PC-3 (cell line): Measurements from ENCODE around the gene ZFP14. TPM values are rescaled to one million over a fixed set of nuclear protein-coding genes. Genes with fewer than 3 reads are reported as not detected.

Experiments
- ATAC-seq: fragments of 200-7000 bp; cut with Tn5 transposase; 2 replicates; pipeline ENCODE4 v1.9.1; 2020; ENCODE audit warnings: mild to moderate bottlenecking, moderate library complexity
- BruUV-seq: library from RNA; stranded (reverse); fragments of 400-500 nt; replicated peaks from 2 replicates; lab custom pipeline; 2021; lab: Mats Ljungman, UMichigan
- CTCF ChIA-PET: fragments of 300-600 bp; sonication (Branson Sonifier 250); formaldehyde crosslinking; loops from one replicate; lab custom pipeline; 2022; ENCODE audit warnings: antibody characterized with exemption; lab: Charles Lee
- POLR2A ChIA-PET: fragments of 300-600 bp; sonication (Branson Sonifier 250); formaldehyde crosslinking; loops from one replicate; lab custom pipeline; 2022; ENCODE audit warnings: antibody characterized with exemption; ENCODE audit not compliant: unreplicated experiment; lab: Charles Lee
- DNase-seq: peaks from one replicate; pipeline ENCODE4 v3.0.0-alpha.2; 2015
- H2AFZ ChIP-seq: fragments of 300-600 bp; sonication (generic); 2 replicates; pipeline ENCODE4 v1.6.0; 2016; ENCODE audit warnings: antibody characterized with exemption, low read length
- H3F3A ChIP-seq: fragments of 300-600 bp; sonication (generic); one replicate; pipeline ENCODE4 v1.6.0; 2017; ENCODE audit warnings: antibody characterized with exemption, low read length, control low read depth, mild to moderate bottlenecking; ENCODE audit not compliant: unreplicated experiment
- H3K27ac ChIP-seq: fragments of 300-600 bp; sonication (generic); 2 replicates; pipeline ENCODE4 v1.5.1; 2016; ENCODE audit warnings: mild to moderate bottlenecking, low read length
- H3K27me3 ChIP-seq: fragments of 300-600 bp; sonication (generic); 2 replicates; pipeline ENCODE4 v1.6.1; 2016; ENCODE audit warnings: low read length, mixed read lengths
- H3K36me3 ChIP-seq: fragments of 300-600 bp; sonication (generic); 2 replicates; pipeline ENCODE4 v1.6.1; 2016; ENCODE audit warnings: low read depth, mixed run types, low read length, mixed read lengths
- H3K4me1 ChIP-seq: fragments of 300-600 bp; sonication (generic); 2 replicates; pipeline ENCODE4 v1.5.1; 2016; ENCODE audit warnings: low read length; ENCODE audit not compliant: insufficient read depth
- H3K4me2 ChIP-seq: fragments of 300-600 bp; sonication (generic); 2 replicates; pipeline ENCODE4 v1.6.0; 2016; ENCODE audit warnings: low read length
- H3K4me3 ChIP-seq: fragments of 300-600 bp; sonication (generic); 2 replicates; pipeline ENCODE4 v1.5.1; 2016; ENCODE audit warnings: mild to moderate bottlenecking, low read length, mixed read lengths
- H3K79me2 ChIP-seq: fragments of 300-600 bp; sonication (generic); 2 replicates; pipeline ENCODE4 v1.6.1; 2017; ENCODE audit warnings: low read length, mixed read lengths
- H3K9ac ChIP-seq: fragments of 300-600 bp; sonication (generic); 2 replicates; pipeline ENCODE4 v1.6.0; 2016; ENCODE audit warnings: mild to moderate bottlenecking, low read length
- H3K9me2 ChIP-seq: fragments of 300-600 bp; sonication (generic); replicated peaks from 2 replicates; pipeline ENCODE4 v1.6.1; 2016; ENCODE audit warnings: mixed run types, low read length, mixed read lengths
- H3K9me3 ChIP-seq: fragments of 300-600 bp; sonication (generic); 2 replicates; pipeline ENCODE4 v1.6.1; 2016; ENCODE audit warnings: low read length, mixed read lengths
- H4K20me1 ChIP-seq: fragments of 300-600 bp; sonication (generic); 2 replicates; pipeline ENCODE4 v1.6.1; 2016; ENCODE audit warnings: low read length, mixed read lengths
- EZH2 ChIP-seq: fragments of 300-600 bp; sonication (generic); IDR thresholded peaks from one replicate; pipeline ENCODE4 v1.6.1; 2017; ENCODE audit warnings: antibody characterized with exemption, mild to moderate bottlenecking, low read length; ENCODE audit not compliant: unreplicated experiment
- EZH2phosphoT487 ChIP-seq: fragments of 300-600 bp; sonication (generic); IDR thresholded peaks from 2 replicates; pipeline ENCODE4 v1.6.1; 2018; ENCODE audit warnings: mild to moderate bottlenecking, antibody characterized with exemption, low read length, borderline replicate concordance
- intact Hi-C: fragments of 100-400 bp; cut with micrococcal nuclease; formaldehyde crosslinking; loops from 2 replicates; pipeline ENCODE4 v1.9.0; 2023
- total RNA-seq: library from RNA; depleted of rRNA; stranded (reverse); fragments of >200 nt; gene quantifications from 2 replicates; pipeline ENCODE4 v1.2.3, GENCODE V29; 2014
- TF ChIP-seq, protein P1 (sequence below): fragments of 300-600 bp; sonication (generic); conservative IDR thresholded peaks from 2 replicates; pipeline ENCODE4 v1.5.1; 2017; ENCODE audit warnings: antibody characterized with exemption, low read depth, mild to moderate bottlenecking, low read length

The ZFP14 gene
- total RNA-seq, 1 experiment from 2014 or later: 0.73 TPM

DNA sequence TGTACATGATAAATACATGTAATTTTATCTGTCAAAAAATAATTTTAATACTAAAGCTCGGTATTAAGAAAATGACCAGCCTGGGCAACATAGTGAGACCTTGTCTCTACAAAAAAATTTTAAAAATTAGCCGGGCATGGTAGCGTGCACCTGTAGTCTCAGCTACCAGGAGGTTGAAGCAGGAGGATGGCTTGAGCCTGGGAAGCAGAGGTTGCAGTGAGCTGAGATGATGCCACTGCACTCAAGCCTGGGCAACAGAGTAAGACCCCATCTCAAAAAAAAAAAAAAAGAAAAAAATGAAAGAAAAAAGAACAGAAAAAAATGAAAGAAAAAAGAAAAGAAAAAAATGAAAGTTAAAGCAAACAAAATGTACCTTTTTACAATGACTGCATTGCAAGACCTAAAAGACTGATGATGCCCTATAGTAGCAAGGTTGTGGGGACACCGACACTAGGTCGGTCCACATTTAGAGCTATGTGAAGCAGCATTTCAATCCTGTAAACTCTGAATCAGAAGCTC is 5.3 kb downstream of the ZFP14 start:
- H3K9me2 ChIP-seq: no peaks in the 10 kb centered on the region
- H3K4me2 ChIP-seq: no peak overlapping the region
- no peaks in the 10 kb centered on the region for H3K9me3 ChIP-seq
- H3F3A ChIP-seq: no peaks in the 10 kb centered on the region
- ChIA-PET POLR2A (interaction anchor here (0.5 kb wide), 1 partner anchor 149 kb away, joined by 7 read pairs; no protein-coding TSS in a partner anchor), CTCF (no interaction called here)
- TF ChIP-seq EZH2phosphoT487 (no peak), EZH2 (no peak)
- TF ChIP-seq, protein P1, sequence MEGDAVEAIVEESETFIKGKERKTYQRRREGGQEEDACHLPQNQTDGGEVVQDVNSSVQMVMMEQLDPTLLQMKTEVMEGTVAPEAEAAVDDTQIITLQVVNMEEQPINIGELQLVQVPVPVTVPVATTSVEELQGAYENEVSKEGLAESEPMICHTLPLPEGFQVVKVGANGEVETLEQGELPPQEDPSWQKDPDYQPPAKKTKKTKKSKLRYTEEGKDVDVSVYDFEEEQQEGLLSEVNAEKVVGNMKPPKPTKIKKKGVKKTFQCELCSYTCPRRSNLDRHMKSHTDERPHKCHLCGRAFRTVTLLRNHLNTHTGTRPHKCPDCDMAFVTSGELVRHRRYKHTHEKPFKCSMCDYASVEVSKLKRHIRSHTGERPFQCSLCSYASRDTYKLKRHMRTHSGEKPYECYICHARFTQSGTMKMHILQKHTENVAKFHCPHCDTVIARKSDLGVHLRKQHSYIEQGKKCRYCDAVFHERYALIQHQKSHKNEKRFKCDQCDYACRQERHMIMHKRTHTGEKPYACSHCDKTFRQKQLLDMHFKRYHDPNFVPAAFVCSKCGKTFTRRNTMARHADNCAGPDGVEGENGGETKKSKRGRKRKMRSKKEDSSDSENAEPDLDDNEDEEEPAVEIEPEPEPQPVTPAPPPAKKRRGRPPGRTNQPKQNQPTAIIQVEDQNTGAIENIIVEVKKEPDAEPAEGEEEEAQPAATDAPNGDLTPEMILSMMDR: no peak
- H3K36me3 ChIP-seq: no peaks in the 10 kb centered on the region
- H4K20me1 ChIP-seq: no peaks in the 10 kb centered on the region
- H3K4me1 ChIP-seq: peaks cover 7% of the 10 kb centered on the region; the same call in 1 of the 2 replicates
- intact Hi-C loops: no loop called here
- H3K27me3 ChIP-seq: no peaks in the 10 kb centered on the region
- H3K4me3 ChIP-seq: no peak overlapping the region
- no peak overlapping the region for H2AFZ ChIP-seq
- no TSS peak for BruUV-seq
- H3K9ac ChIP-seq: no peak overlapping the region
- DNase-seq: no peak
- H3K79me2 ChIP-seq: no peaks in the 10 kb centered on the region
- no peak for ATAC-seq
- no peak overlapping the region for H3K27ac ChIP-seq

- no peak for TF ChIP-seq EZH2
- TF ChIP-seq EZH2phosphoT487: no peak
- TF ChIP-seq, protein P1: no peak
- Histone ChIP-seq H3K9me2 (no peaks in the 10 kb centered on the region), H4K20me1 (no peaks in the 10 kb centered on the region), H3K4me1 (no peaks in the 10 kb centered on the region), H2AFZ (no peak overlapping the region), H3K4me2 (no peak overlapping the region), H3K79me2 (no peaks in the 10 kb centered on the region), H3K9ac (no peak overlapping the region), H3K4me3 (no peak overlapping the region), H3K36me3 (no peaks in the 10 kb centered on the region; the same call in 1 of the 2 replicates), H3K27ac (no peak overlapping the region), H3K27me3 (no peaks in the 10 kb centered on the region), H3F3A (no peaks in the 10 kb centered on the region), H3K9me3 (no peaks in the 10 kb centered on the region)
- ChIA-PET POLR2A (no interaction called here), CTCF (no interaction called here)
- ATAC-seq (no peak), DNase-seq (no peak)
- intact Hi-C loops: no loop called here
- no TSS peak for BruUV-seq
Measured at GRCh38 chr19:36371886-36372285, 7.1 kb downstream of the ZFP14 start.

GRCh38 chr19:36363845-36364244 is 15.2 kb downstream of the ZFP14 start:
- H3K4me3 ChIP-seq: no peak overlapping the region
- CTCF ChIA-PET: no interaction called here
- no peak overlapping the region for H2AFZ ChIP-seq
- POLR2A ChIA-PET: no interaction called here
- H3K27me3 ChIP-seq: no peaks in the 10 kb centered on the region
- H3F3A ChIP-seq: no peaks in the 10 kb centered on the region
- H3K4me2 ChIP-seq: no peak overlapping the region
- peaks cover 27% of the 10 kb centered on the region for H3K36me3 ChIP-seq
- no peaks in the 10 kb centered on the region for H4K20me1 ChIP-seq
- H3K79me2 ChIP-seq: no peaks in the 10 kb centered on the region
- no TSS peak for BruUV-seq
- H3K9me2 ChIP-seq: no peaks in the 10 kb centered on the region
- no peaks in the 10 kb centered on the region for H3K9me3 ChIP-seq
- intact Hi-C loops: no loop called here
- TF ChIP-seq EZH2phosphoT487 (no peak), EZH2 (no peak)
- TF ChIP-seq, protein P1: no peak
- no peak overlapping the region for H3K27ac ChIP-seq
- no peak for DNase-seq
- ATAC-seq: no peak
- no peaks in the 10 kb centered on the region for H3K4me1 ChIP-seq
- H3K9ac ChIP-seq: no peak overlapping the region
